HG03135 (cell line): Measurements from ENCODE around the gene MEGF11.

Experiments used
- ATAC-seq: cut with Tn5 transposase; IDR thresholded peaks from one replicate; pipeline ENCODE4 v1.9.1; 2021; ENCODE audit warnings: mild to moderate bottlenecking, moderate library complexity; ENCODE audit not compliant: unreplicated experiment

The MEGF11 gene

GRCh38 chr15:66178531-66178910 lies 75.0 kb downstream of the MEGF11 start:
- no peak for ATAC-seq

- no peak for ATAC-seq
Observed at GRCh38 chr15:66172324-66172980, 81.1 kb downstream of the MEGF11 start.

GRCh38 chr15:66171841-66172240 lies 81.7 kb downstream of the MEGF11 start:
- no peak for ATAC-seq

GRCh38 chr15:66170716-66171115 lies 82.8 kb downstream of the MEGF11 start:
- ATAC-seq: no peak

GRCh38 chr15:66170042-66170441 lies 83.5 kb downstream of the MEGF11 start:
- ATAC-seq: no peak

GRCh38 chr15:66169625-66170024 lies 83.9 kb downstream of the MEGF11 start:
- no peak for ATAC-seq

- no peak for ATAC-seq
Observed at GRCh38 chr15:66169023-66169422, 84.5 kb downstream of the MEGF11 start.

- no peak for ATAC-seq
Observed at GRCh38 chr15:66167854-66168253, 85.7 kb downstream of the MEGF11 start.

- ATAC-seq: no peak
Observed at GRCh38 chr15:66165856-66166255, 87.7 kb downstream of the MEGF11 start.

- no peak for ATAC-seq
Observed at GRCh38 chr15:66164788-66165187, 88.8 kb downstream of the MEGF11 start.

- no peak for ATAC-seq
Observed at GRCh38 chr15:66163553-66163952, 90.0 kb downstream of the MEGF11 start.

GRCh38 chr15:66162286-66162685 lies 91.3 kb downstream of the MEGF11 start:
- ATAC-seq: no peak

- ATAC-seq: no peak
Observed at GRCh38 chr15:66161575-66162118, 91.9 kb downstream of the MEGF11 start.

GRCh38 chr15:66161108-66161507 lies 92.4 kb downstream of the MEGF11 start:
- ATAC-seq: no peak

- no peak for ATAC-seq
Observed at GRCh38 chr15:66157507-66157906, 96.0 kb downstream of the MEGF11 start.

GRCh38 chr15:66156310-66156975 lies 97.1 kb downstream of the MEGF11 start:
- no peak for ATAC-seq

GRCh38 chr15:66155065-66155464 lies 98.5 kb downstream of the MEGF11 start:
- no peak for ATAC-seq

GRCh38 chr15:66154581-66154980 lies 99.0 kb downstream of the MEGF11 start:
- ATAC-seq: no peak

GRCh38 chr15:66153549-66154415 lies 99.8 kb downstream of the MEGF11 start:
- peak; percentile 78 for ATAC-seq

GRCh38 chr15:66152650-66153049 lies 100.9 kb downstream of the MEGF11 start:
- ATAC-seq: no peak

- ATAC-seq: no peak
Observed at GRCh38 chr15:66151809-66152208, 101.7 kb downstream of the MEGF11 start.
